GM18511 (cell line): ENCODE measurements around the gene EPN1.

Experiments
- ATAC-seq: cut with Tn5 transposase; IDR thresholded peaks from one replicate; pipeline ENCODE4 v1.9.1; 2021; ENCODE audit warnings: mild to moderate bottlenecking, moderate library complexity; ENCODE audit not compliant: unreplicated experiment

EPN1 gene

DNA sequence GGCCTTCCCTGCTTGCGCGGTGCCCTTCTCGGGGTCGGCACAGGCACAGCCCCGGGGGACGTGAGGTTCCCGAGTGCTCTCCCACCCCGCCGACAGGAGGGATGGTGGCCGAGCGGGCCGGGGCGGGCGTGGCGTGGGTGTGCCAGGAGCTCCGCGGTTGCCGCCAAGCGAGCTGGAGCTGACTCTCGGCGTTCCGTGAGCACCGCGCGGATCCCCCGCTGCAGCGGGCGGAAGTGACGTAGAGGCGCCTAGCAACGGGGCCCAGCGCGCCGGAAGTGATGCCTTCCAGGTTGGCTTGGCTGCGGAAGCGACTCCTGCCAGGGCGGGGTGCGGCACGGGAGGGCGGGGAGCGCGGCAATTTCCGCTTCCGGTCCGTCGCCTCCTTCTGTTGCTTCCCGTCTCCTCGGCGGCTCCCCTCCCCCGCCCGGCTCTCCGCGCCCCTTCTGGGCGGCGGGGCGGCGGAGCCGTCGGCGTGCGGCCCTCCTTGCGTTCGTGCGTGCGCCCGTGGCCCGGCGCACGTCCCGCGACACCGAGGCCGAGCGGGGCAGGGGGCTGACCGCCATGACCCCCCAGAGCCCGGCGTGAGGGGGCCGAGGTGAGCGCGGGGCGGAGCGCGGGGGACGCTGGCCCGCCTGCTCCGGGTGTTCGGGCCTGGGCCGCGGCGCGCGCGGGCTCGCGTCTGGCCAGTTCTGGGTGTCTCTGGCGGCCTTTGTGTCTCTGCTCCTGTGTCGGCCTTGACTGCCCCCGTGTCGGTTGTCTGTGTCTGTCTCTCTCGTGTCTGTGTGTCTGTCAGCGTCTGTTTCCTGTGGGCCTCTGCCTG, at the start of gene EPN1:
Gene EPN1, plus strand, starts transcription at position 386 of the 820 bp plus-strand sequence. CDS start 3,402 bp downstream, outside the sequence.
- peak; percentile 64 for ATAC-seq

DNA sequence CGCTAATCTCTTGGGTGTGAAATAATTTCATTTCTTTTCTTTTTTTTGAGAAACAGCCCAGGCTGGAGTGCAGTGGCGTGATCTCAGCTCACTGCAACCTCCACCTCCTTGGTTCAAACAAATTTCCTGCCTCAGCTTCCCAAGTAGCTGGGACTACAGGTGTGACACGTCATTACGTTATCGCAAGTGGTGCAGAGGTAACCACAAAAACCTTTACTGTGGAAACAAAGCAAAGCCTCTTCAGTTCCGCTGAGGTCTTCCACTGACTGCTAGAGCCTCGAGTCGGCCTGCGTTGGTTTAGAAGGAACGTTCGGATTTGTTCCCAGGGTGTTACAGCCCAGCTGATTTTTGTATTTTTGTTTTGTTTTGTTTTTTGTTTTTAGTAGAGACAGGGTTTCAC, 48.7 kb upstream of the EPN1 start:
- no peak for ATAC-seq

DNA sequence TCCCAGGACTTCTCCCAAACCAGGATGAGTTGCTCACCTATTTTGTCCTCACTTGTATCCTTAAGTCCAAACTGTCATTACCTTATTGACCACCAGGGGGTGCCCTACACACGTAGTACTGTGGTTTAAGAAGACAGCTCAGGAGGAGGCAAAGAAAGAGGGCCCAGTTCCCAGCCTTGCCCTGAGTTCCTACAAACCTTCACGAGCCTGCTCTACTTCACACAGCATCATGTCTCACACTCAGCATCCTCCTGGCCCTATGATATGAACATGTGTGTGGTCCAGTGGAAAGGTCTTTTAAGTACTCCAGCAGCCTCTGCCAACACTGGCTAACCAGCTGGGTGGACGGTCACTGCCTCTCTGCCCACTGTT, 42.6 kb upstream of the EPN1 start:
- peak; percentile 44 for ATAC-seq

GRCh38 chr19:55633861-55634260, 41.2 kb upstream of the EPN1 start:
- no peak for ATAC-seq

- ATAC-seq, result no peak
Observed at GRCh38 chr19:55635334-55635717, 39.7 kb upstream of the EPN1 start.

GRCh38 chr19:55635856-55636440, 39.1 kb upstream of the EPN1 start:
- ATAC-seq, result no peak

DNA sequence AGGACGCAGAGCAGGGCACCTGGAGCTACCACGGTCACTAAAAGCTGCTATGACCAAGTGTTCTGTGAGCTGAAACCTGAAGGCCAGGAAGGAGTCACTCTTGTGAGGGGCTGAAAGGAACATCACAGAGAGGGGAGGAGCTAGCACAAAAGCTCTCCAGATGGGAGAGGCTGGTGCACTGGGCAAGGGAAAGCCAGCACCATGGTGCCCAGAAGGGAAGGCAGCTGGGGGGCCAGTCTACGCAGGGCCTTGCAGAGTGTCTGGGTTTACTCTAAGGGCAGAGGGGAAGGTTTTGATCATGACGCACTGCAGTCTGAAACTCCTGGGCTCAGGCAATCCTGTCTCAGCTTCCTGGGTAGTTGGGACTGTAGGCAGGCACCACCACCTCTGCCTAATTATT, 38.3 kb upstream of the EPN1 start:
- ATAC-seq, result no peak

DNA sequence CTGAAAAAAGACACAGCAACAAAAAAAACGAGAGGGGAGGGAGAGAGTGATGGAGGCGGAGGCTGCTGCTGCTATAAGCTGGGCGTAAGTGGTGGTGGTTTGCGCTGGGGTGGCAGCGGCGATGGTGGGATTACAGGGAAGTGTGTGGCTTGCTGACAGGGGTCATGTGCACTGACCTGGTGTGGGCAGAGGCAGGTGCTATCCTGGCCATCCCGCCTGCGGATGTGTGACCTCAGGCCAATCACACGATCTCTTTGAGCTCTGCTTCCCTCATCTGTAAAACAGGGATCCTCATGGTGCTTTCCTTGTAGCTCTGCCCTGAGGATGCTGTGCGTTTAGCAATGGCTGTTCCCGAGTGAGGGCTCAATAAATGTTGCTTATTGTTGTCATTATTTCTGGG, 37.5 kb upstream of the EPN1 start:
- no peak for ATAC-seq

DNA sequence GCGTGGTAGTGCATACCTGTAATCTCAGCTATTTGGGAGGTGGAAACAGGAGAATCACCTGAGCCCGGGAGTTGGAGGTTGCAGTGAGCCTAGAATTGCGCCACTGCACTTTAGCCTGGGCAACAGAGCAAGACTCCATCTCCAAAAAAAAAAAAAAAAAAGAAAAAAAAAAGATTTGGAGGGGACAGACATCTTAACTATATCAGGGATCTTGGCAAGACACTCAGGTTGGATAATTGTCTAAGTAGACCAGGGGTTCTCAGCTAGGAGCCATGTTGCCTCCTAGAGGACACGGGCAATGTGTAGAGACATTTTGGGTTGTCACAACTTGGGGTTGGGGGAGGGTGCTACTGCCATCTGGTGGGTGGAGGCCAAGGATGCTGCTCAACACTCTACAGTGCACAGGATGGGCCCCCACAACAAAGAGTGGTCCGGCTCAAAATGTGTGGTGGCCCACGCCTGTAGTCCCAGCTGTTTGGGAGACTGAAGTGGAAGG, 36.1 kb upstream of the EPN1 start:
- ATAC-seq, result no peak

DNA sequence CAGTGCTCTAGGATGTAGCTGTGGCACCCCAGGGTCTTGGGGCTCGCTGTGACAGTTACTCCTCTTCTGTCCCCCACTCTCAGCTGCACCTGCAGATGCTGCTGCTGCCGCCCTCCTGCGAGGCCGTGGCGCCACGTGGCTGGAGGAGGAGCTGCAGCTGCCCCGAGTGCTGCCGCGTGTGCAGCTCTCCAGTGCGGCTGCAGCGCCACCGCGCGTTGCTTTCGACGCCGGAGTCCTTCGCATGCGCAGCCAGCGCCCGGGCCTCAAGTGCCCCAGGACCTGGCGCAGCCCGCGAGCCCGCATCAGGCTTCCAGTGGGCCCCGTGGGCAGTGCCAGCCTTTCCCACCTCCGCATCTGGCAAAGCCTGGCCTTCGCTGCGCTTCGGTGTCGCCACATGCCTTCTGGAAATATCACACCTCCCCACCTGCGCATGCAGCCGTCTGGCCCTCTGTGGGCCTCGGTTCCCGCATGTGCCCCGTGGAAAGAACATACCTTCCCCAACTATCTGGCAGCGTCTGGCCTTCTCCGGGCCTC, 34.9 kb upstream of the EPN1 start:
- peak; percentile 32 for ATAC-seq

- peak; percentile 42 for ATAC-seq
Observed at GRCh38 chr19:55640577-55641425, 34.2 kb upstream of the EPN1 start, which contains the start of gene ZNF580. Gene ZNF580 (plus strand): TSS chr19:55641002. CDS start chr19:55642509, 1,507 bp downstream.

DNA sequence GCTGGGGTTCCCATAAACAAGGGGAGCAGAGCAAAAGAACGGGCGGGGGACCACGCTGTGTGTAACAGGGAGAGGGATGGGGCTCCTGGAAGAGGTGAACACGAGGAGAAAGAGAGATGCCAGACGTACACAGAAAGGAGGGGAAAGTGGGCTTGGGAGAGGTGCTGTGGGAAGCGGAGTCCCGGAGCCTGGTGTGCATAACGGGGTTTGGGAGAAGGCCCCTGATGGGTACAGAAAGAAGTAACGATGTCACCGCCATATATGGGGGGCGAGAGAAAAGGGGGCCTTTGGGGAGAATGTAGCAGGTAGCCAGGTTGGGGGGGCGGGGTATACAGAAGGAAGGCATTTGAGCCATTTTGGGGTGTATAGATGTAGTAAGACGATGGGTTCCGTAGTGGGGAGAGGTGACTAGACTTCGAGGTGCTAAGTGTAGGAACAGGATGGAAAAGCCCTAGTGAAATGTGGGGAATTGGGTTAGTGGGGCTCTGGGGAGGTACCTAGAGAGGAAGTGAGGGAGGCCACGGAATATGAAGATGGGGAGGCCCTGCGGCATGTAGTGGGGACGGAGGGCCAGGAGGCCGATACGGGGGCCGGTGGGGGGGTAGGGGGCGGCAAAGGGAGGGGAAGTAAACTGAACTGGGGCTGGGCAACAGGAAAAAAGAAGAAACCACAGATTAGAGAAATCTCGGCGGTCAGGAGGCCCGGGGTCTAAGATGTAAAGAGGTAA, 33.4 kb upstream of the EPN1 start:
- ATAC-seq, result no peak

- no peak for ATAC-seq
Observed at GRCh38 chr19:55642153-55643002, 32.6 kb upstream of the EPN1 start.

DNA sequence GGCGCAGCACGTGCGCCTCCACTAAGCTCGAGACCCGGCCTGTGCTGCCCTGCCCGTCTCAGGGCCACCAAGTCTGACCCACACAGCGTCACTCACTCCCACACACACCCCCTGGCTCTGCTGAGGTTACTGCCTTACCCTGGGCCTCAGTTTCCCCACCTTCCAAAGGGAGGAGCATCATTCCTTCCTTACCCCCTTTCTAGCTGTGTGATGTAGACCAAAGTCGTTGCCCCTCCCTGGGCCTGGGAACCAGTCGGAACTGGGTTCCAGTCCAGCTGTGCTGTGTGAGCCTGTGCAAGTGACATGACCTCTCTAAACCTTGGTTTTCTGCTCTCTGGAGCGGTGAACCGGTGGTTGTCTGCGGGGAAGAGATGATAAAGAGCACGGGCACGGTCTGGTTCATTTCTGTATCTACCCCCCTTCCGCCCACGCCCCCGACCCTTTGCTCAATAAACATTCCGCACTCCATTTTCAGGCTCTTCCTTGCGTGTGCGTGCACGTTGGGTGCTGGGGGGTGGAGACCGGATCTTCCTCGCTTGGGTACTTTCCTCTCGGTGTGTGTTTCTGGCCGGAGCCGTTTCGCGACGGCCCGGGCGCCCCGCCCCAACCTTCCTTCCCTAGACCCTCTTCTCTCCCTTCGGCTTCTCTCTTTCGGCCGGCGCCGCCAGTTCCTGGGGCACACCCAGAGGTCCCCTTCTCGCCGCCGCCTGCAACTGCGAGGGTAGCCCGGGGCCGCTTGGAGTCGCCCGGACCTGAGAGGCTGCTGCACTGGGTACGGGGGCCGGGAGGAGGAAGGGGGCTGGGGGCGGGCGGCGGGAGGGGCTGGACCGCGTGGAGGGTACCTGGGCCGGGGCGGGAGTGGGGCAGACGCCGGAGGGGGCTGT, 31.8 kb upstream of the EPN1 start, which contains the start of gene ZNF581:
Gene ZNF581, plus strand, starts transcription at position 647 of the 884 bp plus-strand sequence. CDS start 923 bp downstream, outside the sequence.
- ATAC-seq, result peak; percentile 31

GRCh38 chr19:55643887-55644176, 31.2 kb upstream of the EPN1 start:
- ATAC-seq, result no peak

- ATAC-seq, result no peak
Observed at GRCh38 chr19:55644191-55644833, 30.7 kb upstream of the EPN1 start.

- ATAC-seq, result no peak
Observed at GRCh38 chr19:55644842-55645511, 30.0 kb upstream of the EPN1 start.

DNA sequence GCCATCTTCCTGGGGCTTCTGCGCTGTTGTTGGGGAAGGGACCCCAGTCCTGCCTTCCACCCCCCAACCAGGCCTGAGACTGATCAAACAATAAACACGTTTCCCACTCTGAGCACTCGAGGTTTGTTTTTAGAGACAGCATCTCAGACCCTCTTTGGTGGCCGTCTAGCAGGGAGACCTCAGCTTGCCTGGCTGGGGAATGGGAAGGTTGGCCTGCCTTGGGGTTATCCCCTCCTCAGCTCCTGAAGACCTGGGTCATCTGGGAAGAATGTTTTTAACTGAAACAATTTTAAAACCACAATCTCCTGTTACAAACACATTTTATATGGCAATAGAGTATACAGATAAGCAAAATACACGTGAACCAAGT, 29.5 kb upstream of the EPN1 start:
- no peak for ATAC-seq
